ENCODE measurements around the gene NDUFS6. TPM values are rescaled to one million over a fixed set of nuclear protein-coding genes. Genes with fewer than 3 reads are reported as not detected.

NDUFS6 gene
- polyA plus RNA-seq, 1 donor from 2014 or later = 72.0 TPM

- Histone ChIP-seq H3K9ac (ENCODE audit: low read length) (no peak overlapping the region), H3K9me3 (ENCODE audit: low read length) (no peaks in the 10 kb centered on the region), H3F3A (ENCODE audit: insufficient read depth, low read length, poor library complexity, severe bottlenecking) (no peaks in the 10 kb centered on the region), H3K27ac (ENCODE audit: low read length) (no peak overlapping the region), H3K27me3 (ENCODE audit: insufficient read depth, low read depth, low read length) (no peaks in the 10 kb centered on the region), H4K20me1 (ENCODE audit: insufficient read depth) (no peaks in the 10 kb centered on the region), H3K4me3 (ENCODE audit: low read length) (no peak overlapping the region), H3K36me3 (ENCODE audit: insufficient read depth, low read length) (no peaks in the 10 kb centered on the region), H3K4me2 (ENCODE audit: low read length) (no peak overlapping the region), H2AFZ (ENCODE audit: low read depth, low read length) (no peak overlapping the region), H3K9me2 (ENCODE audit: insufficient read depth, low read length) (no peaks in the 10 kb centered on the region), H3K79me2 (replicated peaks; ENCODE audit: insufficient read depth, low read length) (no peaks in the 10 kb centered on the region)
- no peak for TF ChIP-seq EP300 (conservative IDR thresholded peaks at IDR 0.05; ENCODE audit: poor library complexity, severe bottlenecking)
- no peak for TF ChIP-seq MXI1 (conservative IDR thresholded peaks at IDR 0.05; ENCODE audit: poor library complexity, severe bottlenecking)
- TF ChIP-seq RAD21 (conservative IDR thresholded peaks at IDR 0.05) = no peak
- TF ChIP-seq SMC3 (conservative IDR thresholded peaks at IDR 0.05; ENCODE audit: poor library complexity) = no peak
- TF ChIP-seq EZH2 (IDR thresholded peaks at IDR 0.05; ENCODE audit: borderline replicate concordance, insufficient read depth, low read length, poor library complexity, severe bottlenecking) = no peak
- no peak for TF ChIP-seq TAF1 (IDR thresholded peaks at IDR 0.05; ENCODE audit: low read depth)
- TF ChIP-seq REST (IDR thresholded peaks at IDR 0.05; ENCODE audit: borderline replicate concordance) = no peak
- TF ChIP-seq POLR2AphosphoS5 (IDR thresholded peaks at IDR 0.05) = no peak
- TF ChIP-seq, protein P1, sequence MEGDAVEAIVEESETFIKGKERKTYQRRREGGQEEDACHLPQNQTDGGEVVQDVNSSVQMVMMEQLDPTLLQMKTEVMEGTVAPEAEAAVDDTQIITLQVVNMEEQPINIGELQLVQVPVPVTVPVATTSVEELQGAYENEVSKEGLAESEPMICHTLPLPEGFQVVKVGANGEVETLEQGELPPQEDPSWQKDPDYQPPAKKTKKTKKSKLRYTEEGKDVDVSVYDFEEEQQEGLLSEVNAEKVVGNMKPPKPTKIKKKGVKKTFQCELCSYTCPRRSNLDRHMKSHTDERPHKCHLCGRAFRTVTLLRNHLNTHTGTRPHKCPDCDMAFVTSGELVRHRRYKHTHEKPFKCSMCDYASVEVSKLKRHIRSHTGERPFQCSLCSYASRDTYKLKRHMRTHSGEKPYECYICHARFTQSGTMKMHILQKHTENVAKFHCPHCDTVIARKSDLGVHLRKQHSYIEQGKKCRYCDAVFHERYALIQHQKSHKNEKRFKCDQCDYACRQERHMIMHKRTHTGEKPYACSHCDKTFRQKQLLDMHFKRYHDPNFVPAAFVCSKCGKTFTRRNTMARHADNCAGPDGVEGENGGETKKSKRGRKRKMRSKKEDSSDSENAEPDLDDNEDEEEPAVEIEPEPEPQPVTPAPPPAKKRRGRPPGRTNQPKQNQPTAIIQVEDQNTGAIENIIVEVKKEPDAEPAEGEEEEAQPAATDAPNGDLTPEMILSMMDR (IDR thresholded peaks at IDR 0.05; ENCODE audit: poor library complexity, severe bottlenecking) = no peak
Measured at GRCh38 chr5:1760231-1760630, 41.0 kb upstream of the NDUFS6 start.

DNA sequence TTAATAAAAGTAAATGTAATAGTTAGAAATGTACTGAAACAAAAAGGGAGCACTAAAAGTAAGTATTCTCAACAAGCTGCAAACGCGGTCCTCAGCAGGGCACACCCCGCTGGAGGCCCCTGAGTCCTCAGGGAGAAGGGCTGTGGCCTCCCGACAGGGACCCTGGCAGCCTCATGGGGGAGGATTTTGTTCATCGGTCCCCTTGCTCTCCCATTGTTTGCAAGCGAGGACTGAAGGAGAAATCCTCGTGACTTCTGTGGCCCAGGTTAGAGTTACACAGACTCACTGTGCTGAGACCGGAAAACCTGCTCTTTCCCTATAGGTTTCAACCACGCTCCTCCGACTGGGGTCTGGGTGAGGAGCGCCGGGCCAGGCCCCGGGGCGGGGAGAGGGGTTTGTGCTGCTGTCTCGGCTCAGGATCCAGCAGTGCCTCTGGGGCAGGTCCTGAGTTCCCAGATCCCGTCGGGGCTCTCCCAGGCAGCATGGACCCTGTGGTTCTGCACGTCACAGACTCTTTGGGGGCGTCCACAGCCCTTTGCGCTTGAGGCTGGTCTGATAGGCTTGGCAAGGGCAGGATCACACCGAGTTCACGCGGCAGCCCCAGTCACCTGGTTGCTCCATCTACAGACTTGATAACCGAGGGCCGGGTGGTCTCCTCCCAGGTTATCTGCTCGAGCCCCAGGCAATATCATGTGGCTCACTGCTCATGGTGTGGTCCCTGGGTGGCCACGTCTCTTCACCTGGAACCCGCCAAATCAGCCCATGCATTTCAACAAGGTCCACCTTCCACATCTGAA is 40.4 kb upstream of the NDUFS6 start:
- no peak for TF ChIP-seq REST (IDR thresholded peaks at IDR 0.05; ENCODE audit: borderline replicate concordance)
- Histone ChIP-seq H4K20me1 (ENCODE audit: insufficient read depth) (no peaks in the 10 kb centered on the region), H3K9me2 (ENCODE audit: insufficient read depth, low read length) (no peaks in the 10 kb centered on the region), H3K27me3 (ENCODE audit: insufficient read depth, low read depth, low read length) (no peaks in the 10 kb centered on the region), H3K9me3 (ENCODE audit: low read length) (no peaks in the 10 kb centered on the region), H3K4me2 (ENCODE audit: low read length) (no peak overlapping the region), H3K79me2 (replicated peaks; ENCODE audit: insufficient read depth, low read length) (no peaks in the 10 kb centered on the region), H3K9ac (ENCODE audit: low read length) (no peak overlapping the region), H3K4me3 (ENCODE audit: low read length) (no peak overlapping the region), H3K36me3 (ENCODE audit: insufficient read depth, low read length) (no peaks in the 10 kb centered on the region), H3F3A (ENCODE audit: insufficient read depth, low read length, poor library complexity, severe bottlenecking) (no peaks in the 10 kb centered on the region), H3K27ac (ENCODE audit: low read length) (no peak overlapping the region), H2AFZ (ENCODE audit: low read depth, low read length) (no peak overlapping the region)

All from neural cell (in vitro differentiated cells).